Measurements from ENCODE around the gene PCNA. TPM values are rescaled to one million over a fixed set of nuclear protein-coding genes. Genes with fewer than 3 reads are reported as not detected.

Gene PCNA
- total and polyA plus RNA-seq, 9 of the 15 experiments (the other 6 are each of a cell fraction or from before 2014, with no cell fraction given): 213 to 390 (median 291) TPM

GRCh38 chr20:5122873-5123260 lies 3.1 kb upstream of the PCNA start (continued):
- no peak for TF ChIP-seq GTF2B (IDR thresholded peaks at IDR 0.05; ENCODE audit: extremely low read depth, insufficient read length)
- no peak for TF ChIP-seq RAD51 (IDR thresholded peaks at IDR 0.05; ENCODE audit: borderline replicate concordance, low read depth)
- TF ChIP-seq, protein P1, sequence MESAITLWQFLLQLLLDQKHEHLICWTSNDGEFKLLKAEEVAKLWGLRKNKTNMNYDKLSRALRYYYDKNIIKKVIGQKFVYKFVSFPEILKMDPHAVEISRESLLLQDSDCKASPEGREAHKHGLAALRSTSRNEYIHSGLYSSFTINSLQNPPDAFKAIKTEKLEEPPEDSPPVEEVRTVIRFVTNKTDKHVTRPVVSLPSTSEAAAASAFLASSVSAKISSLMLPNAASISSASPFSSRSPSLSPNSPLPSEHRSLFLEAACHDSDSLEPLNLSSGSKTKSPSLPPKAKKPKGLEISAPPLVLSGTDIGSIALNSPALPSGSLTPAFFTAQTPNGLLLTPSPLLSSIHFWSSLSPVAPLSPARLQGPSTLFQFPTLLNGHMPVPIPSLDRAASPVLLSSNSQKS (CRISPR knock-in tag; IDR thresholded peaks at IDR 0.05): no peak
- no peak for TF ChIP-seq BMI1 (IDR thresholded peaks at IDR 0.05; ENCODE audit: low read length)
- no peak for TF ChIP-seq MTF1 (CRISPR knock-in tag; IDR thresholded peaks at IDR 0.05; ENCODE audit: borderline replicate concordance)
- 0 out of 2 replicates have a peak, but pooled peaks have one; percentile 19 for TF ChIP-seq VEZF1 (CRISPR knock-in tag; IDR thresholded peaks at IDR 0.05)
- TF ChIP-seq MAFK (IDR thresholded peaks at IDR 0.05; ENCODE audit: low read length): no peak
- TF ChIP-seq TBL1XR1 (IDR thresholded peaks at IDR 0.05; ENCODE audit: low read length in 2 of 2): peak in 1 of 2 experiments; percentile 32; a peak in 1 of 4 replicates
- no peak for TF ChIP-seq KHSRP (IDR thresholded peaks at IDR 0.05)
- TF ChIP-seq E2F3 (CRISPR knock-in tag; IDR thresholded peaks at IDR 0.05): no peak
- no peak for TF ChIP-seq MIER1 (IDR thresholded peaks at IDR 0.05; ENCODE audit: low read depth)
- no peak for TF ChIP-seq WHSC1 (IDR thresholded peaks at IDR 0.05; ENCODE audit: low read length)
- peak; percentile 54 for TF ChIP-seq POLR2AphosphoS5 (IDR thresholded peaks at IDR 0.05; ENCODE audit: control insufficient read depth, insufficient read depth, low read depth, low read length)
- no peak for TF ChIP-seq NCOA4 (IDR thresholded peaks at IDR 0.05; ENCODE audit: partially characterized antibody)
- no peak for TF ChIP-seq POLR2AphosphoS2 (IDR thresholded peaks at IDR 0.05; ENCODE audit: low read length)
- no peak for TF ChIP-seq TGIF2 (CRISPR knock-in tag; IDR thresholded peaks at IDR 0.05)
- TF ChIP-seq ESRRB (CRISPR knock-in tag; IDR thresholded peaks at IDR 0.05; ENCODE audit: borderline replicate concordance): no peak
- no peak for TF ChIP-seq ATF6 (CRISPR knock-in tag; IDR thresholded peaks at IDR 0.05)
- no peak for TF ChIP-seq ZC3H8 (IDR thresholded peaks at IDR 0.05)
- TF ChIP-seq PRPF4 (IDR thresholded peaks at IDR 0.05; ENCODE audit: insufficient read depth, low read depth, low read length, poor library complexity, severe bottlenecking): no peak
- TF ChIP-seq PTTG1 (tag; IDR thresholded peaks at IDR 0.05; ENCODE audit: low read depth): no peak
- TF ChIP-seq, protein P2, sequence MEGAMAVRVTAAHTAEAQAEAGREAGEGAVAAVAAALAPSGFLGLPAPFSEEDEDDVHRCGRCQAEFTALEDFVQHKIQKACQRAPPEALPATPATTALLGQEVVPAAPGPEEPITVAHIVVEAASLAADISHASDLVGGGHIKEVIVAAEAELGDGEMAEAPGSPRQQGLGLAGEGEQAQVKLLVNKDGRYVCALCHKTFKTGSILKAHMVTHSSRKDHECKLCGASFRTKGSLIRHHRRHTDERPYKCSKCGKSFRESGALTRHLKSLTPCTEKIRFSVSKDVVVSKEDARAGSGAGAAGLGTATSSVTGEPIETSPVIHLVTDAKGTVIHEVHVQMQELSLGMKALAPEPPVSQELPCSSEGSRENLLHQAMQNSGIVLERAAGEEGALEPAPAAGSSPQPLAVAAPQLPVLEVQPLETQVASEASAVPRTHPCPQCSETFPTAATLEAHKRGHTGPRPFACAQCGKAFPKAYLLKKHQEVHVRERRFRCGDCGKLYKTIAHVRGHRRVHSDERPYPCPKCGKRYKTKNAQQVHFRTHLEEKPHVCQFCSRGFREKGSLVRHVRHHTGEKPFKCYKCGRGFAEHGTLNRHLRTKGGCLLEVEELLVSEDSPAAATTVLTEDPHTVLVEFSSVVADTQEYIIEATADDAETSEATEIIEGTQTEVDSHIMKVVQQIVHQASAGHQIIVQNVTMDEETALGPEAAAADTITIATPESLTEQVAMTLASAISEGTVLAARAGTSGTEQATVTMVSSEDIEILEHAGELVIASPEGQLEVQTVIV (CRISPR knock-in tag; IDR thresholded peaks at IDR 0.05; ENCODE audit: borderline replicate concordance): no peak
- TF ChIP-seq XRCC5 (IDR thresholded peaks at IDR 0.05; ENCODE audit: low read depth, low read length): no peak

All from K562 (cell line).